Spleen (tissue), 11 donors: ENCODE data around the gene COL9A3. TPM values are rescaled to one million over a fixed set of nuclear protein-coding genes. Genes with fewer than 3 reads are reported as not detected.

Experiments used
- DNase-seq: peaks from one replicate; pipeline ENCODE4 v3.0.0-alpha.2; 2020
- H3K27ac ChIP-seq, 8 donors: fragments of 200-600 bp; sonication (generic) in 7 of 8; 1 replicate in 4 of 8; 2 replicates in 4 of 8; pipeline versions ENCODE4 v1.5.0 to v1.8.0; 2016 to 2021; ENCODE audit warnings: inconsistent platforms in 4 of 8, mild to moderate bottlenecking in 4 of 8, moderate library complexity in 1 of 8
- H3K27me3 ChIP-seq, 7 donors: fragments of 200-600 bp; sonication (generic) in 6 of 7; replicated peaks in 1 of 7; 1 replicate in 4 of 7; 2 replicates in 3 of 7; pipeline versions ENCODE4 v1.5.0 to v1.8.0; 2016 to 2021; ENCODE audit warnings: inconsistent platforms in 3 of 7, mild to moderate bottlenecking in 1 of 7
- H3K36me3 ChIP-seq, 6 donors: fragments of 200-600 bp; sonication (generic) in 5 of 6; 1 replicate in 4 of 6; 2 replicates in 2 of 6; pipeline versions ENCODE4 v1.5.0 to v1.8.0; 2016 to 2021; ENCODE audit warnings: inconsistent platforms in 2 of 6
- H3K4me1 ChIP-seq, 6 donors: fragments of 200-600 bp; sonication (generic) in 5 of 6; 1 replicate in 3 of 6; 2 replicates in 3 of 6; pipeline versions ENCODE4 v1.5.0 to v1.8.0; 2016 to 2021; ENCODE audit warnings: inconsistent platforms in 3 of 6
- H3K4me3 ChIP-seq, 8 donors: fragments of 200-600 bp; sonication (generic) in 7 of 8; 1 replicate in 4 of 8; 2 replicates in 4 of 8; pipeline versions ENCODE4 v1.5.0 to v1.8.0; 2016 to 2021; ENCODE audit warnings: inconsistent platforms in 4 of 8, mild to moderate bottlenecking in 4 of 8, moderate library complexity in 2 of 8
- H3K9me3 ChIP-seq, 8 donors: fragments of 200-600 bp; sonication (generic) in 7 of 8; 1 replicate in 4 of 8; 2 replicates in 4 of 8; pipeline versions ENCODE4 v1.5.0 to v1.8.0; 2016 to 2021; ENCODE audit warnings: inconsistent platforms in 4 of 8
- CTCF ChIP-seq, 11 experiments: fragments of 200-600 bp in 7 of 11; fragments of 450-650 bp in 4 of 11; sonication (generic) in 4 of 11; IDR thresholded peaks in 8 of 11; conservative IDR thresholded peaks in 3 of 11; 1 replicate in 7 of 11; 2 replicates in 4 of 11; pipeline versions ENCODE4 v1.4.0 to v1.8.0; 2016 to 2021; ENCODE audit warnings: antibody characterized with exemption in 11 of 11, inconsistent platforms in 4 of 11, mild to moderate bottlenecking in 1 of 11
- POLR2A ChIP-seq, 3 donors: fragments of 450-650 bp; IDR thresholded peaks; one replicate each; pipeline ENCODE4 v1.5.1; 2017; ENCODE audit warnings: antibody characterized with exemption in 3 of 3, mild to moderate bottlenecking in 1 of 3
- POLR2AphosphoS5 ChIP-seq, 3 donors: sonication (generic); formaldehyde crosslinking; IDR thresholded peaks; one replicate each; pipeline ENCODE4 v1.5.1; 2017; ENCODE audit warnings: antibody characterized with exemption in 3 of 3
- WGBS, 5 donors: extraction: QIAGEN DNeasy Blood & Tissue Kit in 3 of 5; methylation state at CpG; one replicate each; pipeline versions ENCODE4 v1.1.5 to v1.1.7; 2013 to 2018; 5-methylcytosine and 5-hydroxymethylcytosine counted together
- intact Hi-C: fragments of 100-400 bp; cut with DNase I; formaldehyde crosslinking; loops from one replicate; pipeline ENCODE4 v1.15.0; 2023; ENCODE audit warnings: low total_unique reads
- polyA plus RNA-seq, 3 donors: library from polyadenylated mRNA; stranded (reverse); fragments of 200-250 nt; gene quantifications; one replicate each; pipeline ENCODE4 v1.2.1, GENCODE V29; 2013
- total RNA-seq, 7 donors: library from RNA; depleted of rRNA in 3 of 7; stranded (reverse); fragments of >200 nt in 3 of 7; fragmentation: NEBNext Ultra II Directional in 4 of 7; extraction: Animal tissue kit (Norgen Biotek cat#: 25700) in 4 of 7; gene quantifications; one replicate each; pipeline versions ENCODE4 v1.1.0 to v1.2.1, GENCODE V29; 2016 to 2021
- donor health status: healthy with polysubstance abuse.
- donor health status: DM: no; HTN: no; CAD: no; lungs with moderate emphysema.
- donor health status: DM: no; HTN: no; CAD: no.
- donor health status: Bipolar disorder and iron deficiency.
- donor health status: healthy.
- donor health status: DM: no; HTN: no; CAD: no.
- donor health status: DM: yes; HTN: yes; CAD: no.

COL9A3 gene
- total and polyA plus RNA-seq, 10 donors, result 1.2 to 16.7 (median 11.1) TPM

DNA sequence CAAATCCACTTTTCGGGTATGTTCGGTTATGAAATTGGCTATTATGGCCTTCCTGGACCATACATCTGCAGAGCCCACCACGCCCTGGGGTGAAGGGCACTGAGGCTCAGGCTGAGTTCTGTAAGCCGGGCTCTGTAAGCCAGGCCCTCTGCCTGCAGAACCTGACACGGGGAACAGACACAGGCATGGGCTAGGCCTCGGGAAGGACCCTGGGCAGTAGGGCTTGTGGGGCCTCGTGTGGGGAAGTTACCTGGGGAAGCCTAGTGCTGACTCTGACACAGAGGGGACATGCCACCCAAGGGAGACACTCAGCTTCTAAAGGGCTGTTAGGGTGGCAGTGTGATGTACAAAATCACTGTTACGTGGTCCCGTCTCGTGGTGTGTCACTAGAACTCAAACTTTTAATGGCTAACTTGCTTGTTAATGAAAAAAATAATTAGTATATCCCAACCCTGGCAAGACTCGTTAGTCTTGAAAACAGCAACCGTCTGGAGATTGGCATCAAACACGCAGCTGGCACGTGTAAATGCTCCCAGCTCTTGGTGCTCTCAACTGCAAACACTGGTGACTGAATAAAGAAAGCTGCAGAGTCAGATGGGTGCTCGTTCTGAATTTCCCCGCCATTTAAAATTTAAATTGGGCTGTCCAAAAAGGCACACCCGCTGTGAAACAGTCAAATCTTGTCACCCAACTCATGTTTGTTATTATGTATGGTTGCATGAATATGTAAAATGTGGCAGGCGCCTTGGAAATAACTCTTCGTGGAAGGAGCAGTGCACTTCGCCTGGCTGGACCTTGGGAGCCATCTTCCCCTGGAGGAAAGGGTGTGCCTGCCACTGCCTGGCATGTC lies 68.4 kb downstream of the COL9A3 start:
- Histone ChIP-seq H3K27ac (peak overlapping the region in 3 of 8 donors; percentile 31 to 59 (median 51)), H3K27me3 (no peaks in the 10 kb centered on the region), H3K36me3 (peaks cover 7 to 75% (median 64%) of the 10 kb centered on the region in 6 donors), H3K4me3 (no peak overlapping the region), H3K9me3 (no peaks in the 10 kb centered on the region), H3K4me1 (peaks cover 0 to 17% (median 0%) of the 10 kb centered on the region in 6 donors)
- intact Hi-C loops, result no loop called here
- no peak for DNase-seq
- 84 to 90% (median 87%) methylated on average over 20 of the region's 20 CpGs for WGBS, 5 donors
- no peak for TF ChIP-seq POLR2A (IDR thresholded peaks at IDR 0.05)
- peak; percentile 4 to 48 (median 33) for TF ChIP-seq POLR2AphosphoS5 (IDR thresholded peaks at IDR 0.05)
- TF ChIP-seq CTCF (IDR thresholded peaks at IDR 0.05 in 8 of 11, conservative IDR thresholded peaks at IDR 0.05 in 3 of 11), result no peak

- TF ChIP-seq POLR2AphosphoS5 (IDR thresholded peaks at IDR 0.05) (peak; percentile 31 to 75 (median 41)), CTCF (IDR thresholded peaks at IDR 0.05 in 8 of 11, conservative IDR thresholded peaks at IDR 0.05 in 3 of 11) (no peak)
- H3K4me3 ChIP-seq, result no peak overlapping the region
- peak overlapping the region in 3 of 8 donors; percentile 31 to 59 (median 51) for H3K27ac ChIP-seq
- DNase-seq, result no peak
- 79 to 88% (median 86%) methylated on average over 17 to 23 of the region's 23 CpGs for WGBS, 5 donors
- H3K36me3 ChIP-seq, result peaks cover 13 to 75% (median 64%) of the 10 kb centered on the region in 6 donors
- intact Hi-C loops, result no loop called here
- no peaks in the 10 kb centered on the region for H3K9me3 ChIP-seq
- peaks cover 0 to 17% (median 0%) of the 10 kb centered on the region in 6 donors for H3K4me1 ChIP-seq
- no peaks in the 10 kb centered on the region for H3K27me3 ChIP-seq
Measured at GRCh38 chr20:62885896-62886708, 69.3 kb downstream of the COL9A3 start.

DNA sequence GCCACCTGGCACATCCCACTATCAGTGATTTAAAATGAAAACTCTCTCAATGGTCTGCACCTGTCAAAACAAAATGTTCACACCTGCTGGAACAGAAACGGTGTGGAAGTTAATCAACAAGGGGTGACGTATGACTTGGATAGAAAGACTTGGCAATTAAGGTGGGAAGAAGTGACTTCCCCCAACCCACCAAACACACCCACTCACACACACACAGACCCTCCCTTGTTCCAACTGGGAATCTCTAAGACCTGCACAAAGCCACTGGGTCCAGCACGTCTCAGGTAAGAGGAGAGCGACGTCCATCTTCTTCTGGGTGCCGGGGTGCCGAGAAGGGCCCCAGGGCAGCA lies 69.8 kb downstream of the COL9A3 start:
- H3K4me3 ChIP-seq, result no peak overlapping the region
- H3K36me3 ChIP-seq, result peaks cover 13 to 75% (median 64%) of the 10 kb centered on the region in 6 donors
- peaks cover 0 to 17% (median 0%) of the 10 kb centered on the region in 6 donors for H3K4me1 ChIP-seq
- 87 to 95% (median 88%) methylated on average over 7 of the region's 7 CpGs for WGBS, 5 donors
- H3K27ac ChIP-seq, result peak overlapping the region in 3 of 8 donors; percentile 37 to 48 (median 39)
- intact Hi-C loops, result no loop called here
- H3K9me3 ChIP-seq, result no peaks in the 10 kb centered on the region
- TF ChIP-seq POLR2A (IDR thresholded peaks at IDR 0.05) (no peak), CTCF (IDR thresholded peaks at IDR 0.05 in 8 of 11, conservative IDR thresholded peaks at IDR 0.05 in 3 of 11) (no peak), POLR2AphosphoS5 (IDR thresholded peaks at IDR 0.05) (peak in 1 of 3 donors; percentile 37)
- DNase-seq, result no peak
- no peaks in the 10 kb centered on the region for H3K27me3 ChIP-seq
